Neutrophil (primary cell): Measurements from ENCODE around the gene CAMTA1.

ENCODE experiments used
- H3K27ac ChIP-seq: fragments of 200-600 bp; sonication (generic); 2 replicates; pipeline ENCODE4 v1.5.1; 2016; ENCODE audit warnings: mild to moderate bottlenecking, moderate library complexity
- H3K27me3 ChIP-seq: fragments of 200-600 bp; sonication (generic); 2 replicates; pipeline ENCODE4 v1.6.0; 2016; ENCODE audit warnings: mild to moderate bottlenecking
- H3K36me3 ChIP-seq: fragments of 200-600 bp; sonication (generic); 2 replicates; pipeline ENCODE4 v1.5.1; 2017
- H3K4me1 ChIP-seq, 2 experiments: fragments of 200-600 bp in 1 of 2; sonication (generic) in 1 of 2; 1 replicate in 1 of 2; 2 replicates in 1 of 2; pipeline versions ENCODE4 v1.5.1 to v1.6.1; 2013 to 2016; ENCODE audit warnings: low read depth in 1 of 2, low read length in 1 of 2, mild to moderate bottlenecking in 1 of 2, moderate library complexity in 1 of 2; ENCODE audit not compliant: control insufficient read depth in 1 of 2, insufficient read depth in 1 of 2
- H3K4me3 ChIP-seq, 2 experiments: fragments of 200-600 bp in 1 of 2; sonication (generic) in 1 of 2; 1 replicate in 1 of 2; 2 replicates in 1 of 2; pipeline ENCODE4 v1.5.1; 2013 to 2016; ENCODE audit warnings: low read depth in 1 of 2, low read length in 1 of 2, mild to moderate bottlenecking in 1 of 2, moderate library complexity in 1 of 2
- H3K9me3 ChIP-seq: fragments of 200-600 bp; sonication (generic); 2 replicates; pipeline ENCODE4 v1.5.1; 2016
- CTCF ChIP-seq: fragments of 200-600 bp; sonication (generic); IDR thresholded peaks from 2 replicates; pipeline ENCODE4 v1.5.1; 2016; ENCODE audit warnings: antibody characterized with exemption

The CAMTA1 gene

GRCh38 chr1:7077970-7078369 lies 292.7 kb downstream of the CAMTA1 start:
- no peak overlapping the region for H3K4me3 ChIP-seq
- no peak overlapping the region for H3K27ac ChIP-seq
- no peak for TF ChIP-seq CTCF
- no peaks in the 10 kb centered on the region for H3K27me3 ChIP-seq
- no peaks in the 10 kb centered on the region for H3K9me3 ChIP-seq
- no peaks in the 10 kb centered on the region for H3K4me1 ChIP-seq
- no peaks in the 10 kb centered on the region for H3K36me3 ChIP-seq

GRCh38 chr1:7079637-7080036 lies 294.4 kb downstream of the CAMTA1 start:
- H3K27ac ChIP-seq, result no peak overlapping the region
- TF ChIP-seq CTCF, result no peak
- H3K4me1 ChIP-seq, result no peaks in the 10 kb centered on the region
- no peaks in the 10 kb centered on the region for H3K36me3 ChIP-seq
- H3K27me3 ChIP-seq, result peaks cover 5% of the 10 kb centered on the region
- no peak overlapping the region for H3K4me3 ChIP-seq
- no peaks in the 10 kb centered on the region for H3K9me3 ChIP-seq

DNA sequence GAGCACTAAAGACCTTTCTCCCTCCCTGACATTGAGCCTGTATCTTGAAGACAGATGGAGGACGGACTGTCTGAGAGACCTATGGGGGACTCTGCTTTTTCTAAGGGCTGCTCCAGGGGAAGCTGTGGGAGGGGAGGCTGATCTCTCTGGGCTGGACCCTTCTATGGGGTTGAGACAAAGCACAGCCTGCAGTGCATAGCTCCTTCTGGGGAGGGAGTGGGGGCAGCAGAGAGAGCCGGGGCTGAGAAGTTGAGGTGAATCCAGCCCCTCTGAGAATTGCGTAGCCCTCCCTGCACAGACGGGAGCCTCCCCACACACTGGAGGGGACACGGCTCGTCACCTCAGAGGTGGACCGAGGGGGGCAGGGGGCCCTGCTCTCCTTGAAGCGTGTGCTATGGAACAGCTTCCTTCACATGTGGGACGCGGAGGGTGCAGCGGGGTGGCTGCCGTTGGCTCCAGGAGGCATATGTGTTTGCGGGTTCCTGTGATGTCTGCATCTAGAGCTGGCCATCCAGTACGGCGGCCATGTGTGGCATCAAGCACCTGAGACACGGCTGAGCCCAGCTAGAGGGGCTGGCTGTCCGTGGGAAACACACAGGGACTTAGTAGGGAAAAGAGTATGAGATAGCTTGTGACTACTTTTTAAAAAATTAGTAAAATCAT lies 299.1 kb downstream of the CAMTA1 start:
- H3K4me3 ChIP-seq, result no peak overlapping the region
- H3K9me3 ChIP-seq, result no peaks in the 10 kb centered on the region
- peaks cover 5% of the 10 kb centered on the region for H3K27me3 ChIP-seq
- no peak for TF ChIP-seq CTCF
- no peaks in the 10 kb centered on the region for H3K36me3 ChIP-seq
- H3K4me1 ChIP-seq, result no peaks in the 10 kb centered on the region
- no peak overlapping the region for H3K27ac ChIP-seq

- H3K4me3 ChIP-seq, result no peak overlapping the region
- no peak overlapping the region for H3K27ac ChIP-seq
- H3K9me3 ChIP-seq, result no peaks in the 10 kb centered on the region
- no peaks in the 10 kb centered on the region for H3K4me1 ChIP-seq
- TF ChIP-seq CTCF, result no peak
- peaks cover 5% of the 10 kb centered on the region for H3K27me3 ChIP-seq
- no peaks in the 10 kb centered on the region for H3K36me3 ChIP-seq
These were observed 300.3 kb downstream of the CAMTA1 start for GRCh38 chr1:7085521-7085920.

- H3K4me1 ChIP-seq, result no peaks in the 10 kb centered on the region
- H3K27ac ChIP-seq, result no peak overlapping the region
- peaks cover 5% of the 10 kb centered on the region for H3K27me3 ChIP-seq
- no peak overlapping the region for H3K4me3 ChIP-seq
- no peaks in the 10 kb centered on the region for H3K36me3 ChIP-seq
- no peaks in the 10 kb centered on the region for H3K9me3 ChIP-seq
- TF ChIP-seq CTCF, result no peak
These were observed 300.9 kb downstream of the CAMTA1 start for GRCh38 chr1:7086106-7086505.
